SK-N-SH treated with all-trans-retinoic acid at 6 μM for 48 hours (cell line): Measurements from ENCODE around the gene CLEC16A.

Experiments used
- ATAC-seq: fragments of 200-7000 bp; cut with Tn5 transposase; 3 replicates; pipeline ENCODE4 v1.9.1; 2020; ENCODE audit warnings: mild to moderate bottlenecking, moderate library complexity
- ARNTL ChIP-seq: fragments of 450-650 bp; formaldehyde crosslinking; IDR thresholded peaks from 2 replicates; pipeline ENCODE4 v1.5.0; 2020; ENCODE audit warnings: low read depth, mild to moderate bottlenecking, moderate library complexity, borderline replicate concordance
- BACH2 ChIP-seq: fragments of 250-450 bp; sonication (Bioruptor Pico); IDR thresholded peaks from 2 replicates; pipeline ENCODE4 v1.9.0; 2021; ENCODE audit warnings: mild to moderate bottlenecking, borderline replicate concordance
- CREB5 ChIP-seq: fragments of 250-450 bp; sonication (Bioruptor Pico); IDR thresholded peaks from 2 replicates; pipeline ENCODE4 v1.5.1; 2020; ENCODE audit warnings: low read depth, mild to moderate bottlenecking, moderate library complexity
- CSDC2 ChIP-seq: fragments of 250-450 bp; sonication (Bioruptor Pico); IDR thresholded peaks from 2 replicates; pipeline ENCODE4 v1.5.0; 2020; ENCODE audit warnings: mild to moderate bottlenecking, moderate library complexity
- CSRNP3 ChIP-seq: fragments of 250-450 bp; sonication (Bioruptor Pico); IDR thresholded peaks from 2 replicates; pipeline ENCODE4 v1.5.1; 2021; ENCODE audit warnings: mild to moderate bottlenecking, moderate library complexity
- GLIS3 ChIP-seq: fragments of 250-450 bp; sonication (Bioruptor Pico); IDR thresholded peaks from 2 replicates; pipeline ENCODE4 v1.5.0; 2020; ENCODE audit warnings: mild to moderate bottlenecking, moderate library complexity
- ISL1 ChIP-seq: fragments of 250-450 bp; sonication (Bioruptor Pico); IDR thresholded peaks from 2 replicates; pipeline ENCODE4 v2.1.2; 2022; ENCODE audit warnings: mild to moderate bottlenecking, moderate library complexity
- PATZ1 ChIP-seq: fragments of 250-450 bp; sonication (Bioruptor Pico); IDR thresholded peaks from 2 replicates; pipeline ENCODE4 v1.8.0; 2020; ENCODE audit warnings: mild to moderate bottlenecking, moderate library complexity, borderline replicate concordance
- POU6F1 ChIP-seq: fragments of 250-450 bp; sonication (Bioruptor Pico); IDR thresholded peaks from 2 replicates; pipeline ENCODE4 v1.8.0; 2021; ENCODE audit warnings: low read depth, mild to moderate bottlenecking, moderate library complexity, borderline replicate concordance
- PPARA ChIP-seq: fragments of 250-450 bp; sonication (Bioruptor Pico); IDR thresholded peaks from 2 replicates; pipeline ENCODE4 v1.5.0; 2020; ENCODE audit warnings: mild to moderate bottlenecking, borderline replicate concordance
- RARB ChIP-seq: fragments of 250-450 bp; sonication (Bioruptor Pico); IDR thresholded peaks from 2 replicates; pipeline ENCODE4 v1.8.0; 2021; ENCODE audit warnings: mild to moderate bottlenecking, moderate library complexity
- SNAI2 ChIP-seq: fragments of 250-450 bp; sonication (Bioruptor Pico); IDR thresholded peaks from 2 replicates; pipeline ENCODE4 v1.5.0; 2020; ENCODE audit warnings: mild to moderate bottlenecking, moderate library complexity
- TCF4 ChIP-seq: fragments of 250-450 bp; sonication (Bioruptor Pico); IDR thresholded peaks from 2 replicates; pipeline ENCODE4 v1.8.0; 2021; ENCODE audit warnings: mild to moderate bottlenecking, moderate library complexity, borderline replicate concordance
- TOX ChIP-seq: fragments of 250-450 bp; sonication (Bioruptor Pico); IDR thresholded peaks from 2 replicates; pipeline ENCODE4 v1.8.0; 2021; ENCODE audit warnings: mild to moderate bottlenecking, moderate library complexity, borderline replicate concordance
- TSHZ2 ChIP-seq: fragments of 250-450 bp; sonication (Bioruptor Pico); IDR thresholded peaks from 2 replicates; pipeline ENCODE4 v1.5.0; 2020; ENCODE audit warnings: mild to moderate bottlenecking, moderate library complexity
- ZC3H10 ChIP-seq: fragments of 250-450 bp; sonication (Bioruptor Pico); IDR thresholded peaks from 2 replicates; pipeline ENCODE4 v1.5.1; 2021; ENCODE audit warnings: mild to moderate bottlenecking, moderate library complexity
- ZFP3 ChIP-seq: fragments of 250-450 bp; sonication (Bioruptor Pico); IDR thresholded peaks from 2 replicates; pipeline ENCODE4 v1.5.0; 2020; ENCODE audit warnings: mild to moderate bottlenecking, moderate library complexity
- ZFP30 ChIP-seq: fragments of 450-650 bp; formaldehyde crosslinking; IDR thresholded peaks from 2 replicates; pipeline ENCODE4 v1.5.0; 2022; ENCODE audit warnings: mild to moderate bottlenecking, moderate library complexity
- ZNF565 ChIP-seq: fragments of 450-650 bp; formaldehyde crosslinking; conservative IDR thresholded peaks from 2 replicates; pipeline ENCODE4 v1.5.0; 2020; ENCODE audit warnings: low read depth, mild to moderate bottlenecking, moderate library complexity
- ZNF70 ChIP-seq: fragments of 450-650 bp; formaldehyde crosslinking; IDR thresholded peaks from 2 replicates; pipeline ENCODE4 v1.5.0; 2020; ENCODE audit warnings: mild to moderate bottlenecking, moderate library complexity
- ZNF8 ChIP-seq: fragments of 450-650 bp; formaldehyde crosslinking; IDR thresholded peaks from 2 replicates; pipeline ENCODE4 v1.5.0; 2020; ENCODE audit warnings: mild to moderate bottlenecking, moderate library complexity

CLEC16A gene

GRCh38 chr16:11212798-11213196, 268.4 kb downstream of the CLEC16A start (continued):
- TF ChIP-seq CREB5 (no peak), ISL1 (CRISPR knock-in tag) (no peak), POU6F1 (no peak), ZFP3 (CRISPR knock-in tag) (no peak), TOX (CRISPR knock-in tag) (no peak), ARNTL (CRISPR knock-in tag) (no peak)

GRCh38 chr16:11213373-11213772, 269.0 kb downstream of the CLEC16A start:
- no peak for ATAC-seq
- TF ChIP-seq CSRNP3 (no peak), POU6F1 (no peak), TSHZ2 (CRISPR knock-in tag) (no peak), ZNF70 (no peak), TCF4 (no peak), PPARA (no peak), BACH2 (CRISPR knock-in tag) (no peak), ARNTL (CRISPR knock-in tag) (no peak), CREB5 (no peak), ZFP30 (CRISPR knock-in tag) (no peak), GLIS3 (CRISPR knock-in tag) (no peak), ZFP3 (CRISPR knock-in tag) (no peak), PATZ1 (no peak), CSDC2 (CRISPR knock-in tag) (no peak), ZNF8 (CRISPR knock-in tag) (no peak), ZC3H10 (CRISPR knock-in tag) (no peak), ISL1 (CRISPR knock-in tag) (no peak)

GRCh38 chr16:11213799-11214198, 269.4 kb downstream of the CLEC16A start:
- ATAC-seq: no peak
- TF ChIP-seq PPARA (no peak), GLIS3 (CRISPR knock-in tag) (no peak), ZNF565 (no peak), ZFP3 (CRISPR knock-in tag) (no peak), RARB (CRISPR knock-in tag) (no peak), ISL1 (CRISPR knock-in tag) (no peak), CSDC2 (CRISPR knock-in tag) (no peak), POU6F1 (no peak), SNAI2 (no peak), ARNTL (CRISPR knock-in tag) (no peak), CSRNP3 (no peak), CREB5 (no peak)
